GM12878 (cell line): ENCODE results near the gene AFAP1. TPM values are rescaled to one million over a fixed set of nuclear protein-coding genes. Genes with fewer than 3 reads are reported as not detected.

ENCODE experiments used
- ATAC-seq: fragments of 200-7000 bp; cut with Tn5 transposase; 3 replicates; pipeline ENCODE4 v1.9.1; 2020; ENCODE audit warnings: mild to moderate bottlenecking, moderate library complexity
- BruUV-seq: library from RNA; stranded (reverse); fragments of 400-500 nt; replicated peaks from 2 replicates; lab custom pipeline; 2021; lab: Mats Ljungman, UMichigan
- CTCF ChIA-PET: fragments of 300-600 bp; sonication (Branson Sonifier 250); formaldehyde crosslinking; extraction: SDS; loops from one replicate; lab custom pipeline; 2021; ENCODE audit warnings: inconsistent platforms; lab: Yijun Ruan, JAX
- POLR2A ChIA-PET: fragments of 350-600 bp; formaldehyde crosslinking; extraction: SDS; loops from one replicate; lab custom pipeline; 2021; ENCODE audit warnings: inconsistent platforms; lab: Charles Lee
- RAD21 ChIA-PET: fragments of 300-600 bp; sonication (Branson Sonifier 250); formaldehyde crosslinking; loops from one replicate; lab custom pipeline; 2023; ENCODE audit warnings: antibody characterized with exemption; ENCODE audit not compliant: unreplicated experiment; lab: Charles Lee
- SMC1A ChIA-PET: fragments of 300-600 bp; sonication (Branson Sonifier 250); formaldehyde crosslinking; loops from one replicate; lab custom pipeline; 2023; ENCODE audit not compliant: unreplicated experiment, uncharacterized antibody; lab: Charles Lee
- DNase-seq: peaks from one replicate; pipeline ENCODE4 v3.0.0-alpha.2; 2011; ENCODE audit warnings: low read depth, low spot score
- FAIRE-seq: peaks from 3 replicates; lab custom pipeline; 2011; peaks lifted over from hg19 to GRCh38; lab: Jason Lieb, UNC
- H2AFZ ChIP-seq: 2 replicates; pipeline ENCODE4 v1.6.0; 2011; ENCODE audit warnings: low read depth, low read length, control low read depth; ENCODE audit not compliant: control insufficient read depth
- H3K27ac ChIP-seq: 2 replicates; pipeline ENCODE4 v1.5.1; 2011; ENCODE audit warnings: control low read depth; ENCODE audit not compliant: control insufficient read depth, insufficient read depth
- H3K27me3 ChIP-seq, 2 experiments: replicated peaks in 1 of 2; 2 replicates each; pipeline versions ENCODE4 v1.6.0 to v1.6.1; 2011; ENCODE audit warnings: low read length in 1 of 2; ENCODE audit not compliant: control insufficient read depth in 2 of 2, insufficient read depth in 2 of 2
- H3K36me3 ChIP-seq, 2 experiments: 2 replicates each; pipeline ENCODE4 v1.5.1; 2011; ENCODE audit warnings: low read length in 1 of 2; ENCODE audit not compliant: control insufficient read depth in 2 of 2, insufficient read depth in 2 of 2
- H3K4me1 ChIP-seq: 2 replicates; pipeline ENCODE4 v1.6.1; 2011; ENCODE audit warnings: mild to moderate bottlenecking, low read length, moderate library complexity, mixed read lengths; ENCODE audit not compliant: control insufficient read depth, insufficient read depth
- H3K4me2 ChIP-seq: 2 replicates; pipeline ENCODE4 v1.6.0; 2011; ENCODE audit warnings: control low read depth; ENCODE audit not compliant: control insufficient read depth, insufficient read depth
- H3K4me3 ChIP-seq: fragments of 200-600 bp; sonication (generic); 2 replicates; pipeline ENCODE4 v1.5.1; 2016
- H3K79me2 ChIP-seq: 2 replicates; pipeline ENCODE4 v1.6.0; 2011; ENCODE audit warnings: low read length; ENCODE audit not compliant: control insufficient read depth, insufficient read depth
- H3K9ac ChIP-seq: 2 replicates; pipeline ENCODE4 v1.8.0; 2011; ENCODE audit warnings: low read length, control low read depth, mixed read lengths; ENCODE audit not compliant: control insufficient read depth, insufficient read depth
- H3K9me3 ChIP-seq: replicated peaks from 3 replicates; pipeline ENCODE4 v1.5.1; 2011; ENCODE audit warnings: mild to moderate bottlenecking, low read length; ENCODE audit not compliant: control insufficient read depth, insufficient read depth
- H4K20me1 ChIP-seq: 2 replicates; pipeline ENCODE4 v1.6.0; 2011; ENCODE audit not compliant: control insufficient read depth, insufficient read depth
- CEBPB ChIP-seq, 2 experiments: fragments of 150-350 bp in 1 of 2; IDR thresholded peaks; 2 replicates each; pipeline ENCODE4 v1.6.1; 2012 to 2014; ENCODE audit warnings: low read depth in 2 of 2, low read length in 2 of 2, borderline replicate concordance in 1 of 2, inconsistent platforms in 1 of 2
- EED ChIP-seq: sonication (generic); IDR thresholded peaks from 2 replicates; pipeline ENCODE4 v1.6.1; 2016; ENCODE audit warnings: antibody characterized with exemption, low read depth
- GATAD2B ChIP-seq: fragments of 450-650 bp; conservative IDR thresholded peaks from 2 replicates; pipeline ENCODE4 v1.6.1; 2017; ENCODE audit warnings: low read depth, mild to moderate bottlenecking, moderate library complexity
- IKZF1 ChIP-seq: fragments of 450-650 bp; conservative IDR thresholded peaks from 2 replicates; pipeline ENCODE4 v1.6.1; 2017; ENCODE audit warnings: antibody characterized with exemption, mild to moderate bottlenecking
- JUNB ChIP-seq: IDR thresholded peaks from 2 replicates; pipeline ENCODE4 v1.6.1; 2016; ENCODE audit warnings: antibody characterized with exemption, mild to moderate bottlenecking
- NKRF ChIP-seq: fragments of 450-650 bp; conservative IDR thresholded peaks from 2 replicates; pipeline ENCODE4 v1.6.1; 2017; ENCODE audit warnings: mild to moderate bottlenecking, moderate library complexity
- NRF1 ChIP-seq: conservative IDR thresholded peaks from 2 replicates; pipeline ENCODE4 v1.6.1; 2011; ENCODE audit warnings: mild to moderate bottlenecking, low read depth, low read length, improper control_type of control experiment
- RUNX3 ChIP-seq: IDR thresholded peaks from 2 replicates; pipeline ENCODE4 v1.6.1; 2012; ENCODE audit warnings: low read length, inconsistent platforms
- SMARCA5 ChIP-seq: fragments of 450-650 bp; IDR thresholded peaks from 2 replicates; pipeline ENCODE4 v1.6.1; 2017; ENCODE audit warnings: mild to moderate bottlenecking
- STAT1 ChIP-seq: fragments of 450-650 bp; conservative IDR thresholded peaks from 2 replicates; pipeline ENCODE4 v1.6.1; 2014; ENCODE audit warnings: antibody characterized with exemption, mild to moderate bottlenecking
- SUZ12 ChIP-seq: fragments of 200-600 bp; sonication (generic); IDR thresholded peaks from one replicate; pipeline ENCODE4 v1.6.1; 2018; ENCODE audit warnings: antibody characterized with exemption, mild to moderate bottlenecking; ENCODE audit not compliant: unreplicated experiment
- ZNF207 ChIP-seq: fragments of 450-650 bp; IDR thresholded peaks from 2 replicates; pipeline ENCODE4 v1.6.1; 2014; ENCODE audit warnings: antibody characterized with exemption, mild to moderate bottlenecking, borderline replicate concordance
- ZNF687 ChIP-seq: fragments of 450-650 bp; IDR thresholded peaks from 2 replicates; pipeline ENCODE4 v1.6.1; 2017; ENCODE audit warnings: mild to moderate bottlenecking, moderate library complexity
- WGBS: methylation state at CpG from one replicate; pipeline ENCODE4 v1.1.6; 2016; ENCODE audit warnings: low lambda C conversion rate; ENCODE audit not compliant: insufficient replicate concordance, insufficient coverage; ENCODE audit errors: missing lambda C conversion rate; 5-methylcytosine and 5-hydroxymethylcytosine counted together
- in situ Hi-C: fragments of 300-500 bp; cut with MboI; formaldehyde crosslinking; loops from 9 replicates; pipeline ENCODE4 v1.14.3; 2018; ENCODE audit warnings: mixed read lengths
- intact Hi-C: fragments of 100-400 bp; cut with micrococcal nuclease; formaldehyde crosslinking; loops from one replicate; pipeline ENCODE4 v1.14.2; 2022; ENCODE audit not compliant: unreplicated experiment
- polyA plus RNA-seq, 11 experiments: library from polyadenylated mRNA; depleted of rRNA in 4 of 11; unstranded in 6 of 11; stranded (reverse) in 5 of 11; fragments of >200 nt; fragmentation: Nextera tagmentation in 4 of 11; fragmentation: Illumina TruSeq in 1 of 11; extraction: Ambion mirVana in 4 of 11; extraction: Trizol in 1 of 11; gene quantifications; 1 replicate in 1 of 11; 2 replicates in 10 of 11; pipeline versions ENCODE4 v1.2.1 to v1.2.3, GENCODE V29; 2011 to 2016; ENCODE audit warnings: inconsistent platforms in 2 of 11, missing spikeins in 2 of 11, low read depth in 1 of 11
- total RNA-seq, 4 experiments: library from RNA; depleted of rRNA in 3 of 4; stranded (reverse); fragments of >200 nt in 3 of 4; fragmentation: Illumina TruSeq in 1 of 4; extraction: Trizol in 1 of 4; gene quantifications; 2 replicates each; pipeline versions ENCODE4 v1.2.1 to v1.2.3, GENCODE V29; 2013 to 2021

The AFAP1 gene
- total and polyA plus RNA-seq, 10 of the 15 experiments (the other 5 are each of a cell fraction or from before 2014, with no cell fraction given) = 0.02 to 0.23 (median 0.09) TPM; not detected in 1

- CTCF ChIA-PET = interaction anchor here (1.2 to 1.3 kb wide), 2 partner anchors 15 to 17 kb away, joined by 3 to 4 read pairs; no protein-coding TSS in a partner anchor
- no peaks in the 10 kb centered on the region for H3K79me2 ChIP-seq
- RAD21 ChIA-PET = no interaction called here
- no peak overlapping the region for H2AFZ ChIP-seq
- intact Hi-C loops = no loop called here
- H3K4me3 ChIP-seq = no peak overlapping the region
- no peak for TF ChIP-seq NKRF
- TF ChIP-seq CEBPB (IDR thresholded peaks at IDR 0.05; ENCODE audit: borderline replicate concordance in 1 of 2, low read depth in 2 of 2, low read length in 2 of 2) = no peak
- TF ChIP-seq SUZ12 = no peak
- TF ChIP-seq SMARCA5 = no peak
- no peak for TF ChIP-seq STAT1
- TF ChIP-seq JUNB = no peak
- no peak for TF ChIP-seq NRF1
- TF ChIP-seq GATAD2B = no peak
- TF ChIP-seq ZNF207 = no peak
- no peak for TF ChIP-seq EED
- no peak for TF ChIP-seq IKZF1
- no peak for TF ChIP-seq RUNX3
- TF ChIP-seq ZNF687 = no peak
- H3K4me2 ChIP-seq = no peak overlapping the region
- no peak for FAIRE-seq
- WGBS = 32% methylated on average over 9 of the region's 9 CpGs
- no peak for DNase-seq
- H3K27ac ChIP-seq = no peak overlapping the region
- no peaks in the 10 kb centered on the region for H3K36me3 ChIP-seq
- SMC1A ChIA-PET = no interaction called here
- no TSS peak for BruUV-seq
- no peaks in the 10 kb centered on the region for H3K9me3 ChIP-seq
- no peaks in the 10 kb centered on the region for H4K20me1 ChIP-seq
- POLR2A ChIA-PET = no interaction called here
- no peaks in the 10 kb centered on the region for H3K4me1 ChIP-seq
- peaks cover 0 to 10% of the 10 kb centered on the region in 2 experiments for H3K27me3 ChIP-seq
- ATAC-seq = no peak
- in situ Hi-C loops = no loop called here
- no peak overlapping the region for H3K9ac ChIP-seq
Observed at GRCh38 chr4:7819446-7819845, 120.2 kb downstream of the AFAP1 start.
